GM12874 (cell line): ENCODE data around the gene SLC2A13.

Experiments used
- TF ChIP-seq, protein P1 (sequence below): IDR thresholded peaks from 2 replicates; pipeline ENCODE4 v1.5.1; 2011; ENCODE audit warnings: low read depth, mild to moderate bottlenecking, control low read depth, low read length, moderate library complexity; ENCODE audit not compliant: insufficient read depth

Gene SLC2A13

DNA sequence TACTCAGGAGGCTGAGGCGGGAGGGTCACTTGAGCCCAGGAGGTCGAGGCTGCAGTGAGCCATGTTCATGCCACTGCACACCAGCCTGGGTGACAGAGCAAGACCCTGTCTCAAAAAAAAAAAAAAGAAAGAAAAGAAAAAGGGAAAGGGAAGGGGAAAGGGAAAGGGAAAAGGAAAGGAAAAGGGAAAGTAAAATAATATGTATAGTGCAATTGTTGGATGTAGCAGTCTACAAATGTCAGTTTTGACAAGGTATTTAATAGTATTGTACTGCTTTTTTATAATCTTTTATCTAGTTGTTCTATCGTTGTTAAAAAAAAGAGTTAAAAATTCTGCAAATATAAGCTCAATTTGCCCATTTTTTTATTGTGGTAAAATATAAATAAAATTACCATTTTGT lies 67.3 kb downstream of the SLC2A13 start:
- TF ChIP-seq, protein P1, sequence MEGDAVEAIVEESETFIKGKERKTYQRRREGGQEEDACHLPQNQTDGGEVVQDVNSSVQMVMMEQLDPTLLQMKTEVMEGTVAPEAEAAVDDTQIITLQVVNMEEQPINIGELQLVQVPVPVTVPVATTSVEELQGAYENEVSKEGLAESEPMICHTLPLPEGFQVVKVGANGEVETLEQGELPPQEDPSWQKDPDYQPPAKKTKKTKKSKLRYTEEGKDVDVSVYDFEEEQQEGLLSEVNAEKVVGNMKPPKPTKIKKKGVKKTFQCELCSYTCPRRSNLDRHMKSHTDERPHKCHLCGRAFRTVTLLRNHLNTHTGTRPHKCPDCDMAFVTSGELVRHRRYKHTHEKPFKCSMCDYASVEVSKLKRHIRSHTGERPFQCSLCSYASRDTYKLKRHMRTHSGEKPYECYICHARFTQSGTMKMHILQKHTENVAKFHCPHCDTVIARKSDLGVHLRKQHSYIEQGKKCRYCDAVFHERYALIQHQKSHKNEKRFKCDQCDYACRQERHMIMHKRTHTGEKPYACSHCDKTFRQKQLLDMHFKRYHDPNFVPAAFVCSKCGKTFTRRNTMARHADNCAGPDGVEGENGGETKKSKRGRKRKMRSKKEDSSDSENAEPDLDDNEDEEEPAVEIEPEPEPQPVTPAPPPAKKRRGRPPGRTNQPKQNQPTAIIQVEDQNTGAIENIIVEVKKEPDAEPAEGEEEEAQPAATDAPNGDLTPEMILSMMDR: no peak

DNA sequence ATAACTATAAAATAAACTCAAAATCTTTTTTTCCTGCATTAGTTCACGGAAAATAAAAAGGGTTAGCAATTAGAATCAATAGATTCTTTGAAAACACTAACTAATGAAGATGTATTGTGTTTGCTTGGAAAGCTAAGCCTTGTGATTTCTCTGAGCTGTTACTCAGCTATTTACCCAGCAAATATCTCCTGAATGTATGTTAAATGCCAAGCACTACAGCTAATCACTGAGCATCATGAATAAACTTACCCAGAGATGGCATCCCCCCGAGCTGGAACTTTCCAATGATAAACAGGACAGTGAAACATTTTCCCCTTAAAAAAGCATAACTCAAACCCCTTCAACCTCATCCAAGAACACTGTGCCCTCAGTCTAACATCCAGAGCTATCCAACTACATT lies 71.2 kb downstream of the SLC2A13 start:
- TF ChIP-seq, protein P1: no peak

DNA sequence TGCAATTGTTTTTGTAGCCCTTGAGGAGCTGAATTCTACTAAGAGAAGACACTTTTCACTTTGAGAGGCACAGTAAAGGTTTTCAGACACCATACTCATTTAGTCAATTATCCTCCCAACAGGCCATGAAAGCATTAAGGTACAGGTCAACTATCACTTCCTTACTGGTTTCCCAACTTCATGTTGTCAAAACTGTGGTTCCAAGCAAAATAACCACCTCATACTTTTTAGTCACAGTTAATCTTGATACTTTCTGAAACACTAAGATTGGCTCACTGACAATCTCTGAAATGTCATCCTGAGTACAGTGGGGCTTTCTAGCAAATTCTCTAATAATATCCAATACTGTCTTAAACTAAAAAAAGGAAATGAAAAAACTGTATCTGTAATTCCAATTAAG lies 71.7 kb downstream of the SLC2A13 start:
- TF ChIP-seq, protein P1: no peak

DNA sequence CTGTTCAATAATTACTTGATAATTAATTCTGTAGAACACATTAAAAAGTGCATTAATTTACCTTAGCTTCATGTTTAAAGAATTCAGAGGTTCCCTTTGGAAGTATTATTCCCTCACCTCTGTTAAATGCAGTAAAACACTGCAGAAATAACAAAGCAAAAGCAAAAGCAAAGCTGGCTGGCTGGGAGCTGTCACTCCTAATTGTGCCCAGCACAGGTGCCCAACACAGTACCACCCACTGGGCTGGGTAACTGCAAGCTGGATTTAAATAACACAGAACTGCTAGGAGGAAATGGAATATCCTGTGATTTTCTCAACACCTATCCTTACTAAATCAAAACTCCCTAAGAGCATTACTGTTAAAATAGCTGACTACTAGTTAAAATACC lies 72.6 kb downstream of the SLC2A13 start:
- TF ChIP-seq, protein P1: no peak

DNA sequence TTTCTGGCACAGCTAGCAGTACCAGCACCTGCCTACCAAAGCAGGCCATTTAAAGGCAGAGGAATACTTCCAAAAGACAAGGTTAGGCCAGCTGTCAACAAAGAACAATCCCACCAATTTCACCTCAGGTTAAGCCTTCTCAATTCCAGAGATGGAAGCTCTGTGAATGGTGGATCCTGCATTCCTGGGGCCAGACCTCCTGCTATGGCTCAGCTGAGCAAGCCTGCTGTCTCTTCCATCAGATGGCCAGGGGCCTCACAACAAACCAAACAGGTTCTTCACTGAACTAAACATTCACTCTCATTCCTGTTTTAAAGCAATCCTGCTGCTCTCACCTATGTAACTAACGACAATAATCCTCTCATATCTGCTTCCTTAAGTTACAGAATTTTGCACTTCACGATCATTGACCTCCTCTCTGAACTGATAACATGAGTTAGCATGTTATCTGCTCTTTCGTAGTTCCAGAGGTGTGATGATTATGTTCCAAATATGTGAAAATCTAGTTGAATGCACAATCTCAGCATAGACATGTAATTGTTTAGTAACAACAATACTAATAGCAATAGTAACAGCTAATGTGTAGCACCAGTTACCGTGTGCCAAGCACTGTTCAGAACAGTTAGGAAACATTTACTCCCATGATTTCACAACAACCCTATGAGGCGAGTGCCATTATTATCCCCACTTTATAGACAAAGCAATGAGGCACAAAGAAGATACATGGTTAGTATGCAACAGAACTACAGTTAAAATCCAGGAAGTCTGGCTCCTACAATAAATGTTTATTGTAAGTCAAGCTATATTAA lies 73.2 kb downstream of the SLC2A13 start:
- TF ChIP-seq, protein P1: no peak

DNA sequence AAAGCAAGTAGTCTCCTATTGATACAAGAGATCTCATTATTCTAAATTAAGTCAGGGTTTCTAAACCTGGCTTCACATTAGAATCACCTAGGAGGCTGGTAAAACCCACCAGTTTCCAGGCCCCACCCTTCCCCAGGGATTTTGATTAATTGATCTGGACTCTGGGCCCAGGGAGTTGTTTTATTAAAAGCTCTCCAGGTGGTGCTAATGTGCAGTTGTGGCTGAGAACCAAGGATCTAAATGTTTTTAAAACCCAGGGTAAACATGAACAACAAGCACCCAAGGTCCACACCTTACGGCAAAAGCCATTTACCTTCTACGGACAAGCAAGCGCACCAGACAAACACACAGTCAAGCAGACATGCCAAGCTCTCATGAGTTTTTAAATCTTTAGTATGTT lies 73.9 kb downstream of the SLC2A13 start:
- TF ChIP-seq, protein P1: no peak

DNA sequence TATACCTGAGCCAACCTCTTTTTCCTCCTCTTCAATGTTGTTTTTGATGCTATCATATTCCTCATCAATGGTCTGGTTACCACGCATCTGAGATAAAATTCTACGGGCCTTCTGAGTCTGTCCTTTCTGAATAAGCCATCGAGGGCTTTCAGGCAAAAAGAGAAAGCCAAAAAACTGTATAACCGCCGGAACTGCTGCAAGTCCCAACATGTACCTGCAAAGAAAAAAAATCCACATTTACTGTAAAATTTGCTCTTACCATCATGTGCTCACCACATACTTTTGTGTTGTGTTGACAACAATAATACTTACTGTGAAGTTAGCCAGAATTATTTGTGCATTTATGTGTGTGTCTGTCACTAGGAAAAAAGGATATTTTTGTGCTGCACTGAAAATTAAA lies 77.6 kb downstream of the SLC2A13 start:
- TF ChIP-seq, protein P1: no peak
